Esophagus squamous epithelium (tissue), 5 donors: ENCODE data around the gene PCSK5. TPM values are rescaled to one million over a fixed set of nuclear protein-coding genes. Genes with fewer than 3 reads are reported as not detected.

Experiments
- DNase-seq: peaks from one replicate; lab custom pipeline; 2025; lab: John Stamatoyannopoulos, UW
- H3K27ac ChIP-seq, 4 donors: fragments of 200-600 bp; sonication (generic); one replicate each; pipeline ENCODE4 v1.5.1; 2016 to 2019; ENCODE audit warnings: mild to moderate bottlenecking in 1 of 4
- H3K27me3 ChIP-seq, 4 donors: fragments of 200-600 bp; sonication (generic); 1 replicate in 3 of 4; 2 replicates in 1 of 4; pipeline versions ENCODE4 v1.5.1 to v1.6.0; 2017 to 2021; ENCODE audit warnings: antibody characterized with exemption in 1 of 4
- H3K36me3 ChIP-seq, 3 donors: fragments of 200-600 bp; sonication (generic); one replicate each; pipeline ENCODE4 v1.5.1; 2016 to 2019
- H3K4me1 ChIP-seq, 3 donors: fragments of 200-600 bp; sonication (generic); one replicate each; pipeline ENCODE4 v1.5.1; 2017 to 2019
- H3K4me3 ChIP-seq, 4 donors: fragments of 200-600 bp; sonication (generic); 1 replicate in 3 of 4; 2 replicates in 1 of 4; pipeline ENCODE4 v1.5.1; 2016 to 2019; ENCODE audit warnings: mild to moderate bottlenecking in 2 of 4, moderate library complexity in 1 of 4
- H3K9me3 ChIP-seq, 3 donors: fragments of 200-600 bp; sonication (generic); one replicate each; pipeline ENCODE4 v1.5.1; 2016 to 2019
- POLR2A ChIP-seq, 4 donors: fragments of 450-650 bp; IDR thresholded peaks; one replicate each; pipeline ENCODE4 v1.6.1; 2017; ENCODE audit warnings: antibody characterized with exemption in 4 of 4, mild to moderate bottlenecking in 4 of 4, moderate library complexity in 3 of 4
- WGBS, 2 donors: methylation state at CpG; one replicate each; pipeline ENCODE4 v1.1.5; 2018; 5-methylcytosine and 5-hydroxymethylcytosine counted together
- intact Hi-C: fragments of 100-400 bp; cut with DNase I; formaldehyde crosslinking; loops from one replicate; pipeline ENCODE4 v1.15.0; 2022
- total RNA-seq, 4 donors: library from RNA; depleted of rRNA; stranded (reverse); fragments of >200 nt; gene quantifications; one replicate each; pipeline ENCODE4 v1.1.0, GENCODE V29; 2016
- TF ChIP-seq, protein P1 (sequence below), 6 experiments: fragments of 450-650 bp in 4 of 6; fragments of 200-600 bp in 2 of 6; sonication (generic) in 2 of 6; IDR thresholded peaks; one replicate each; pipeline ENCODE4 v1.5.1; 2016 to 2019; ENCODE audit warnings: antibody characterized with exemption in 6 of 6, mild to moderate bottlenecking in 4 of 6, moderate library complexity in 4 of 6
- donor health status: DM: yes; HTN: yes; CAD: no.

Gene PCSK5
- total RNA-seq, 4 donors from 2014 or later, result 8.4 to 33.8 (median 24.2) TPM

DNA sequence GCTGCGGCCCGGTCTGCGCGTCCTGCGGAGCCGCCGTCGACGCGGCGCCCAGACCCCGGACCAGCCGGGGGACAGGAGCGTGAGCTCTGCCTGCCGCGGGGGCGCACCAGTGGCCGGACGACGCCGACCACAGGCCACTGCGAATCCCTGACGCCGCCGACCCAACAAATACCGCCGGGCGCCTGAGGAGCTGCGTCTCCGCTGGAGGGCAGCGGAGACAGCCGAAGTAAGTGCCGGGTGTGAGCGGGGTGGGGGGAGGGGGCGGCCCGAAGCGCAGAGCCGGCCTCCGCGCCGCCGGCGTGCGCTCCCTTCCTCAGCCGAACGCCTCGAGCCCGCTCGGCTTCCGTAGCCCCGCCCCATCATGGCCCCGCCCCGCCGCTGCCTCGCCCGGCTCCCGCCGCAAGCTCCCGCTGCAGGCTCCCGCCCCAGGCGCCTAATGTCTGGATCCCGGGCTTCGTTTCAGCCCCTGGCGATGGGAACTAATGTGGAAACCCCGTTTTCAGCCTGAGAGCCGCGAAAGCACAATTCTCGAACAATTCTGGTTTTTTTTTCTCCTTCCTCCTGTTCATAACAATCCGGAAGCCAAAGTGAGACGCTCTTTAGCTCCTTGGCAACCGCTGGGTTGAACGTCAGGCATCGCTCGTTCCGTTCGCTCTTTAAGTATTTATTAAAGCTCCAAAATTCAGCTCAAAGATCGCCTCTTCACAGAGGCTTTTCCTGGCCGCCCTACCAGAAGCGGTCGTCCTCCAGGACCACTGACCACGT, 503.9 kb downstream of the PCSK5 start, which contains the start of gene RFK:
Gene RFK, minus strand, starts transcription at position 232 of the 765 bp plus-strand sequence. CDS start 255 bp downstream, outside the sequence.
- H3K36me3 ChIP-seq, result peaks cover 0 to 17% (median 0%) of the 10 kb centered on the region in 3 donors
- intact Hi-C loops, result no loop called here
- peak within 1 kb of the TSS; percentile 94 to 95 (median 94) for H3K27ac ChIP-seq
- TF ChIP-seq, protein P1, sequence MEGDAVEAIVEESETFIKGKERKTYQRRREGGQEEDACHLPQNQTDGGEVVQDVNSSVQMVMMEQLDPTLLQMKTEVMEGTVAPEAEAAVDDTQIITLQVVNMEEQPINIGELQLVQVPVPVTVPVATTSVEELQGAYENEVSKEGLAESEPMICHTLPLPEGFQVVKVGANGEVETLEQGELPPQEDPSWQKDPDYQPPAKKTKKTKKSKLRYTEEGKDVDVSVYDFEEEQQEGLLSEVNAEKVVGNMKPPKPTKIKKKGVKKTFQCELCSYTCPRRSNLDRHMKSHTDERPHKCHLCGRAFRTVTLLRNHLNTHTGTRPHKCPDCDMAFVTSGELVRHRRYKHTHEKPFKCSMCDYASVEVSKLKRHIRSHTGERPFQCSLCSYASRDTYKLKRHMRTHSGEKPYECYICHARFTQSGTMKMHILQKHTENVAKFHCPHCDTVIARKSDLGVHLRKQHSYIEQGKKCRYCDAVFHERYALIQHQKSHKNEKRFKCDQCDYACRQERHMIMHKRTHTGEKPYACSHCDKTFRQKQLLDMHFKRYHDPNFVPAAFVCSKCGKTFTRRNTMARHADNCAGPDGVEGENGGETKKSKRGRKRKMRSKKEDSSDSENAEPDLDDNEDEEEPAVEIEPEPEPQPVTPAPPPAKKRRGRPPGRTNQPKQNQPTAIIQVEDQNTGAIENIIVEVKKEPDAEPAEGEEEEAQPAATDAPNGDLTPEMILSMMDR (IDR thresholded peaks at IDR 0.05), result peak; percentile 21 to 46 (median 38)
- peak in 2 of 4 donors; percentile 77 to 81 for TF ChIP-seq POLR2A (IDR thresholded peaks at IDR 0.05)
- H3K9me3 ChIP-seq, result peaks cover 0 to 5% (median 0%) of the 10 kb centered on the region in 3 donors
- peak; percentile 59 for DNase-seq
- peak within 1 kb of the TSS; percentile 89 to 93 (median 92) for H3K4me3 ChIP-seq
- 0 to 2% methylated on average over 16 to 21 of the region's 81 CpGs for WGBS, 2 donors
- peaks cover 5 to 24% (median 7%) of the 10 kb centered on the region in 3 donors for H3K4me1 ChIP-seq
- no peaks in the 10 kb centered on the region for H3K27me3 ChIP-seq

DNA sequence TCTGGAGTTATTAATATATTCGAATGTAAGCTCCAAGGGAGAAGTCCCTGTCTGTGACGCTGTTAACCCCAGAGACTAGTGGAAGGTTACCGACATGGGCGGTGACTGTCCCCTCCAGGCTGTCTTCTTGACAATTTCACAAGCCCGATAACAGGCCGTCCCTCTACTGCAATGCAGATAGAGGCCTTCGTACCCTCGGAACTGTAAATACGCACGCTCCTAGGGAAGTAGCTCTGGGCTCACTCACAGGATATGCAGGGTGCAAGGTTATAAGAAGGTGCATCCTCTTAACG, 504.4 kb downstream of the PCSK5 start:
- H3K4me3 ChIP-seq, result peak overlapping the region; percentile 89 to 93 (median 92)
- H3K36me3 ChIP-seq, result peaks cover 0 to 14% (median 0%) of the 10 kb centered on the region in 3 donors
- no peak for DNase-seq
- H3K27me3 ChIP-seq, result no peaks in the 10 kb centered on the region
- WGBS, 2 donors, result 0% methylated on average over 9 to 11 of the region's 11 CpGs
- TF ChIP-seq, protein P1 (IDR thresholded peaks at IDR 0.05), result no peak
- TF ChIP-seq POLR2A (IDR thresholded peaks at IDR 0.05), result no peak
- H3K27ac ChIP-seq, result peak overlapping the region; percentile 94 to 95 (median 94)
- intact Hi-C loops, result no loop called here
- H3K9me3 ChIP-seq, result peaks cover 0 to 5% (median 0%) of the 10 kb centered on the region in 3 donors
- H3K4me1 ChIP-seq, result peaks cover 5 to 24% (median 7%) of the 10 kb centered on the region in 3 donors

DNA sequence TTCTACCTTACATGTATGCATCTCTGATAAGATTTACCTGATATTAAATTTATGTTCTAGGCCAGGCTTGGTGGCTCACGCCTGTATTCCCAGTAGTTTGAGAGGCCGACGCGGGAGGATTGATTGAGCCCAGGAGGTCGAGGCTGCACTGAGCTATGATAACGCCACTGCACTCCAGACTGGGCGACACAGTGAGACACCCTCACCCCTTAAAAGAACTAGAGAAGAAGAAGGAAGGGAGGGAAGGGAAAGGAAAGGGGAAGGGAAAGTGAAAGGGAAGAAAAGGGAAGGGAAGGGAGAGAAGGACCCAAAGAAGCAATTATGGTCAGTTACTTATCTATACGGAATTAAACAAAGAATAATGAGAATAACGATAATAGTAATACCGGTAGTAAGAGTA, 504.9 kb downstream of the PCSK5 start:
- Histone ChIP-seq H3K27me3 (no peaks in the 10 kb centered on the region), H3K4me1 (peaks cover 5 to 24% (median 7%) of the 10 kb centered on the region in 3 donors), H3K4me3 (peak overlapping the region in 3 of 4 donors; percentile 89 to 93 (median 91)), H3K9me3 (peaks cover 0 to 5% (median 0%) of the 10 kb centered on the region in 3 donors), H3K36me3 (peaks cover 0 to 14% (median 0%) of the 10 kb centered on the region in 3 donors), H3K27ac (peak overlapping the region in 3 of 4 donors; percentile 94 to 95 (median 95))
- 79 to 82% methylated on average over 4 to 10 of the region's 10 CpGs for WGBS, 2 donors
- intact Hi-C loops, result no loop called here
- DNase-seq, result no peak
- TF ChIP-seq POLR2A (IDR thresholded peaks at IDR 0.05), result no peak
- TF ChIP-seq, protein P1 (IDR thresholded peaks at IDR 0.05), result no peak

DNA sequence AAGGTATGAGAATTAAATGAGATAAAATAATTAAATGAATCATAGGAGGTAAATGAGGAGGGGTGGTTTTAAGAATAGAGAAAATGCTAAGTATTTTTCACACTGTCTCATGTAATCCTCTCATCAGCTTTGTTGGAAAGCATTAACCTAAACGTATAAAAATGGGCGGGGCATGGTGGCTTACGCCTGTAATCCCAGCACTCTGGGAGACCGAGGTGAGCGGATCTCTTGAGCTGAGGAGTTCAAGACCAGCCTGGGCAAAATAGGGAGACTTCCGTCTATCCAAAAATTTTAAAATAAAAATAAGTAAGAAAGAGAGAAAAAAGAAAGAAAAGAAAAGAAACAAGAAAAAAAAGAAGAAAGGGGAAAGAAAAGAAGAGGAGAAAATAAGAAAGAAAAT, 505.7 kb downstream of the PCSK5 start:
- WGBS, 2 donors, result 81 to 82% methylated on average over 6 of the region's 6 CpGs
- H3K36me3 ChIP-seq, result peaks cover 0 to 11% (median 0%) of the 10 kb centered on the region in 3 donors
- intact Hi-C loops, result no loop called here
- TF ChIP-seq POLR2A (IDR thresholded peaks at IDR 0.05), result no peak
- TF ChIP-seq, protein P1 (IDR thresholded peaks at IDR 0.05), result no peak
- peaks cover 0 to 5% (median 0%) of the 10 kb centered on the region in 3 donors for H3K9me3 ChIP-seq
- H3K4me3 ChIP-seq, result no peak overlapping the region
- H3K4me1 ChIP-seq, result peaks cover 5 to 24% (median 7%) of the 10 kb centered on the region in 3 donors
- no peak for DNase-seq
- no peaks in the 10 kb centered on the region for H3K27me3 ChIP-seq
- no peak overlapping the region for H3K27ac ChIP-seq

DNA sequence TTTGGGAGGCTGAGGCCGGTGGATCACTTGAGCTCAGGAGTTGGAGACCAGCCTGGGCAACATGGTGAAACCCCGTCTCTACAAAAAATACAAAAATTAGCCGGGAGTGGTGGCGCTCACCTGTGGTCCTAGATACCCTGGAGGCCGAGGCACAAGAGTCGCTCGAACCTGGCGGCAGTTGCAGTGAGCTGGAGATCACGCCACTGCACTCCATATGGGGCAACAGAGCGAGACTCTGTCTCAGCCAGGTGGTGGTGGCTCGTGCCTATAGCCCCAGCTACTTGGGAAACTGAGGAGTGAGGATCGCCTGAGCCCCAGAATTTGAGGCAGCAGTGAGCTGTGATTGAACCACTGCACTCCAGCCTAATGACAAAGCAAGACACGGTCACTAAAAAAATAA, 506.1 kb downstream of the PCSK5 start:
- no peak overlapping the region for H3K27ac ChIP-seq
- no peak for TF ChIP-seq POLR2A (IDR thresholded peaks at IDR 0.05)
- TF ChIP-seq, protein P1 (IDR thresholded peaks at IDR 0.05), result no peak
- no peak for DNase-seq
- peaks cover 0 to 5% (median 0%) of the 10 kb centered on the region in 3 donors for H3K9me3 ChIP-seq
- peaks cover 0 to 10% (median 0%) of the 10 kb centered on the region in 3 donors for H3K36me3 ChIP-seq
- WGBS, 2 donors, result 94 to 95% methylated on average over 6 to 11 of the region's 13 CpGs
- no peaks in the 10 kb centered on the region for H3K27me3 ChIP-seq
- intact Hi-C loops, result no loop called here
- no peak overlapping the region for H3K4me3 ChIP-seq
- peaks cover 5 to 24% (median 7%) of the 10 kb centered on the region in 3 donors for H3K4me1 ChIP-seq
